Measurements from ENCODE around the gene KRTAP10-6. TPM values are rescaled to one million over a fixed set of nuclear protein-coding genes. Genes with fewer than 3 reads are reported as not detected.

KRTAP10-6 gene
- total RNA-seq, 1 experiment from 2014 or later: not detected

Other genes starting within 250 kb of the KRTAP10-6 start
- gene TRPM2, start 238.9 kb downstream of the KRTAP10-6 start, total RNA-seq (2014; rRNA removed; shearing (Covaris generic)): 0.40 and 1.4 TPM in 2 replicates
- gene LRRC3, start 137.0 kb downstream of the KRTAP10-6 start, total RNA-seq (2014; rRNA removed; shearing (Covaris generic)): 0.07 TPM in 1 of 2 replicates, not detected in the other
- gene KRTAP10-1, start 52.3 kb downstream of the KRTAP10-6 start, total RNA-seq (2014; rRNA removed; shearing (Covaris generic)): not detected in 2 replicates
- not detected in 2 replicates for gene KRTAP10-2, start 41.0 kb downstream of the KRTAP10-6 start, total RNA-seq (2014; rRNA removed; shearing (Covaris generic))
- gene KRTAP10-3, start 33.7 kb downstream of the KRTAP10-6 start, total RNA-seq (2014; rRNA removed; shearing (Covaris generic)): not detected in 2 replicates
- gene KRTAP10-4, start 18.8 kb downstream of the KRTAP10-6 start, total RNA-seq (2014; rRNA removed; shearing (Covaris generic)): not detected in 2 replicates
- gene KRTAP10-5, start 11.9 kb downstream of the KRTAP10-6 start, total RNA-seq (2014; rRNA removed; shearing (Covaris generic)): not detected in 2 replicates
- not detected in 2 replicates for gene KRTAP10-7, start 8.1 kb upstream of the KRTAP10-6 start, total RNA-seq (2014; rRNA removed; shearing (Covaris generic))
- not detected in 2 replicates for gene KRTAP10-8, start 19.6 kb upstream of the KRTAP10-6 start, total RNA-seq (2014; rRNA removed; shearing (Covaris generic))
- gene KRTAP10-9, start 34.6 kb upstream of the KRTAP10-6 start, total RNA-seq (2014; rRNA removed; shearing (Covaris generic)): not detected in 2 replicates
- gene KRTAP10-10, start 44.9 kb upstream of the KRTAP10-6 start, total RNA-seq (2014; rRNA removed; shearing (Covaris generic)): not detected in 2 replicates
- gene KRTAP10-11, start 53.9 kb upstream of the KRTAP10-6 start, total RNA-seq (2014; rRNA removed; shearing (Covaris generic)): not detected in 2 replicates
- not detected in 2 replicates for gene KRTAP12-4, start 62.2 kb upstream of the KRTAP10-6 start, total RNA-seq (2014; rRNA removed; shearing (Covaris generic))
- gene KRTAP12-3, start 65.4 kb upstream of the KRTAP10-6 start, total RNA-seq (2014; rRNA removed; shearing (Covaris generic)): not detected in 2 replicates
- not detected in 2 replicates for gene KRTAP12-2, start 74.4 kb upstream of the KRTAP10-6 start, total RNA-seq (2014; rRNA removed; shearing (Covaris generic))
- gene KRTAP12-1, start 89.7 kb upstream of the KRTAP10-6 start, total RNA-seq (2014; rRNA removed; shearing (Covaris generic)): not detected in 2 replicates
- not detected in 2 replicates for gene KRTAP10-12, start 104.7 kb upstream of the KRTAP10-6 start, total RNA-seq (2014; rRNA removed; shearing (Covaris generic))
- gene TSPEAR, start 119.1 kb upstream of the KRTAP10-6 start, total RNA-seq (2014; rRNA removed; shearing (Covaris generic)): not detected in 2 replicates
- gene UBE2G2, start 209.3 kb upstream of the KRTAP10-6 start, total RNA-seq (2014; rRNA removed; shearing (Covaris generic)): 73.1 and 77.6 TPM in 2 replicates
- 130 and 154 TPM in 2 replicates for gene SUMO3, start 225.6 kb upstream of the KRTAP10-6 start, total RNA-seq (2014; rRNA removed; shearing (Covaris generic))

Measured in HT1080 (cell line).